D721Med (cell line): ENCODE results near the gene NOS1AP.

Source experiments
- DNase-seq: peaks from one replicate; pipeline ENCODE4 v3.0.0; 2011; ENCODE audit warnings: low spot score; ENCODE audit not compliant: insufficient read length
- FAIRE-seq: peaks from 2 replicates; lab custom pipeline; 2011; peaks lifted over from hg19 to GRCh38; lab: Jason Lieb, UNC
- TF ChIP-seq, protein P1 (sequence below): IDR thresholded peaks from 2 replicates; pipeline ENCODE4 v1.5.1; 2012; ENCODE audit warnings: mild to moderate bottlenecking, control low read depth; ENCODE audit not compliant: insufficient read depth; ENCODE audit errors: missing control alignments

NOS1AP gene

GRCh38 chr1:162396201-162396906 is 326.9 kb downstream of the NOS1AP start:
- DNase-seq (no peak), FAIRE-seq (no peak)
- TF ChIP-seq, protein P1, sequence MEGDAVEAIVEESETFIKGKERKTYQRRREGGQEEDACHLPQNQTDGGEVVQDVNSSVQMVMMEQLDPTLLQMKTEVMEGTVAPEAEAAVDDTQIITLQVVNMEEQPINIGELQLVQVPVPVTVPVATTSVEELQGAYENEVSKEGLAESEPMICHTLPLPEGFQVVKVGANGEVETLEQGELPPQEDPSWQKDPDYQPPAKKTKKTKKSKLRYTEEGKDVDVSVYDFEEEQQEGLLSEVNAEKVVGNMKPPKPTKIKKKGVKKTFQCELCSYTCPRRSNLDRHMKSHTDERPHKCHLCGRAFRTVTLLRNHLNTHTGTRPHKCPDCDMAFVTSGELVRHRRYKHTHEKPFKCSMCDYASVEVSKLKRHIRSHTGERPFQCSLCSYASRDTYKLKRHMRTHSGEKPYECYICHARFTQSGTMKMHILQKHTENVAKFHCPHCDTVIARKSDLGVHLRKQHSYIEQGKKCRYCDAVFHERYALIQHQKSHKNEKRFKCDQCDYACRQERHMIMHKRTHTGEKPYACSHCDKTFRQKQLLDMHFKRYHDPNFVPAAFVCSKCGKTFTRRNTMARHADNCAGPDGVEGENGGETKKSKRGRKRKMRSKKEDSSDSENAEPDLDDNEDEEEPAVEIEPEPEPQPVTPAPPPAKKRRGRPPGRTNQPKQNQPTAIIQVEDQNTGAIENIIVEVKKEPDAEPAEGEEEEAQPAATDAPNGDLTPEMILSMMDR: no peak

DNA sequence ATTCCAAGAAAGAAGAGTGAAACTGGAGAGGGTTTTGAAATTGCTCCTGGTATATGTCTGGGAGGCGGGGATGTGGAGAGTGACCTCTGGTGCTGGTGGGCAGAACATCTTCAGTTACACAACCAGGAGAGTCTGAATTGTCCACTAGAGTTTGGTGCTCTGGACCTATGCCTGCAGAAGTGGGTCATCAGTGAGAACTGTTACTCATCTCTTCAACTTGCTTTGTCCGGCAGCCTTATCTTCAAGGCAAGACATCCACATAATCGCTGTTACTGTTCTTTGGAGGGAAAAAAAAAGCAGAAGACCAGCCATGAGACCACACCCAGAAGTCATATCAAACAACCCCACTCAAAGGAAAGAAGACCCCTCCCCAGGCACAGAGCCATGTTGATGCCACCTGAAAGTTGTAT is 327.6 kb downstream of the NOS1AP start:
- DNase-seq: no peak
- TF ChIP-seq, protein P1: no peak
- no peak for FAIRE-seq

DNA sequence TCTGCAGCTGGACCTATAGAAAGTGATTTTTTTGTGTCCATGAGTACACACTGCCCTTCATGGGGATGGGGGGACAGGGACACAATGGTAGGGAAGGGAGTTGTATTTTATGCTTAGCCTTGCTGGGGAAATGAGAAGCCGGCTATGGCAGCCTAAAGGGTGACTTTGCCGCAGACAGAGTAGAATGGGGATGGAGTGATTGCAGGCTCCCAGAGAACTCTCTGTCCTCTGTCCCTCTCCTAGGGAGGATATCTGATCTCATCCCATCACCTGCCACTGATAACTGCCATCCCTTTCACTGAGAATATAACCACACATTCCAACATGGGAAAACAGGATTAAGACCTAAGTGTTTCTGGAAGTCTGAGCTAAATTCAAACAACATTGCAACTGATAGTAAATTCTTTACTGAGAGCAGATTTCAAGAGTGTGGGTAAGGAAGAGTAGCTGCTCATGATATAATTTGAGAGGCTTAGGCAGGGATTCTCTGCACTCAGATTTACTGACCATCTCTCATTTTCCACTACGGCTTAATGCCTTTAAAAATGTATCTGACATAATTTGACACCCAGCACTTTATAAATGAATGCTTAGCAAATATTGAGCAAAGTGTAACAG is 328.6 kb downstream of the NOS1AP start:
- peak; percentile 29 for FAIRE-seq
- TF ChIP-seq, protein P1: no peak
- no peak for DNase-seq

- DNase-seq (no peak), FAIRE-seq (no peak)
- TF ChIP-seq, protein P1: no peak
These were observed 329.6 kb downstream of the NOS1AP start for GRCh38 chr1:162398999-162399580.

DNA sequence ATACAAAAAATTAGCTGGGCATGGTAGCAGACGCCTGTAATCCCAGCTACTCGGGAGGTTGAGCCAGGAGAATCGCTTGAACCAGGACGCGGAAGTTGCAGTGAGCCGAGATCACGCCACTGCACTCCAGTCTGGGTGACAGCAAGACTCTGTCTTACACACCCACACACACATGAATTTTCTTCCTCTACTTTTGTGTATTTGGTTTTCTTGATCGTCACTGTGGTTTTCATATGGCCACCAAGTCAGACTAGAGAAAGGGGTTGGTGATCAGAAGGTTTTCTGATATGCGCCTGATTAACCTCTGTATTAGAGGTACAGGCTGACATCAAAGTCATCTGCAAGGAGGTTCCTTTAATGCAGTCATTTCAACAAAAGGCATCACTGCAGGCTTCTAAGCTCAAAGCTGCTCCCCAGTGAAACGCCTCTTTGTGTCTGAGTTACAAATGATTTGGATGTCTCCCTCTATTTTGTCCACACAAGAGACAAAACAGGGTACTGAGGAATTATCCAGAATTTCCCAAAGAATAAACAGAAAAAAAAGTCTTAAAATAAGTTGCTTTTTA is 331.4 kb downstream of the NOS1AP start:
- FAIRE-seq: no peak
- DNase-seq: no peak
- TF ChIP-seq, protein P1: no peak

DNA sequence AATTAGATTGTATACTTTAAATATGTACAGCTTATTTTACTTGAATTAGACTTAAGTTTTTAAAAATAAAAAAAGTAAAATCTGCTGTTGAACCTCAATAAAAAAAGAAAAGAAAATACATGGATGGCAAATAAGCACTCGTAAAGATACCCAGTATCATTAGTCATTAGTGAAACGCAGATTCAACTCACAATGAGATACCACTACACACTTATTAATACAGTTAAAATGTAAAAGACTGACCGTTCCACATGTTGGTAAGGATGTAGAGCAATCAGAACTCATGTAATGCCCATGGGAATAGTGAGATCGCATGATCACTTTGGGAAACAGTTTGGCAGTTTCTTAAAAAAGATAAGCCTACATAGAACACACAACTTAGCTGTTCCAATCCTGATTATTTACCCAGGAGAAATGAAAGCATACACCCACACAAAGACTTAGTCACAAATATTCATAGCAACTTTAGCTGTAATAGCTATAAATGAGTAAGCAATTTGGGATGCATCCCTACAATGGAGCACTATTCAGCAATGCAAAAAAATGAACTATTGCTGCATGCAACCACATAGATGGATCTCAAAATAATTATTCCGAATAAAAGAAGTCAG is 335.2 kb downstream of the NOS1AP start:
- no peak for DNase-seq
- TF ChIP-seq, protein P1: no peak
- FAIRE-seq: peak; percentile 44
